A673 (cell line): ENCODE data around the gene ALDH16A1. TPM values are rescaled to one million over a fixed set of nuclear protein-coding genes. Genes with fewer than 3 reads are reported as not detected.

ENCODE experiments used
- BruUV-seq: library from RNA; stranded (reverse); fragments of 400-500 nt; replicated peaks from 2 replicates; lab custom pipeline; 2021; lab: Mats Ljungman, UMichigan
- CTCF ChIA-PET: fragments of 300-600 bp; sonication (Branson Sonifier 250); formaldehyde crosslinking; loops from one replicate; lab custom pipeline; 2022; ENCODE audit warnings: antibody characterized with exemption; lab: Charles Lee
- POLR2A ChIA-PET: fragments of 300-600 bp; sonication (Branson Sonifier 250); formaldehyde crosslinking; loops from one replicate; lab custom pipeline; 2022; ENCODE audit warnings: antibody characterized with exemption; ENCODE audit not compliant: low non-redundant PET; lab: Charles Lee
- DNase-seq: peaks from one replicate; pipeline ENCODE4 v3.0.0-alpha.2; 2015; ENCODE audit warnings: low spot score
- H3K27ac ChIP-seq: fragments of 200-600 bp; sonication (generic); 2 replicates; pipeline ENCODE4 v1.5.1; 2016; ENCODE audit warnings: mixed run types, low read depth, mild to moderate bottlenecking, mixed read lengths, antibody characterized with exemption, low read length; ENCODE audit not compliant: poor library complexity, severe bottlenecking
- H3K27me3 ChIP-seq: fragments of 200-600 bp; sonication (generic); replicated peaks from 2 replicates; pipeline ENCODE4 v1.6.1; 2017; ENCODE audit warnings: mixed run types, low read depth, mild to moderate bottlenecking, mixed read lengths, antibody characterized with exemption, low read length; ENCODE audit not compliant: insufficient read depth, poor library complexity
- H3K36me3 ChIP-seq: fragments of 200-600 bp; sonication (generic); 2 replicates; pipeline ENCODE4 v1.6.1; 2016; ENCODE audit warnings: mixed run types, mild to moderate bottlenecking, mixed read lengths, antibody characterized with exemption, low read length; ENCODE audit not compliant: insufficient read depth, poor library complexity, severe bottlenecking
- H3K4me1 ChIP-seq: fragments of 200-600 bp; sonication (generic); 2 replicates; pipeline ENCODE4 v1.6.1; 2017; ENCODE audit warnings: mixed run types, mild to moderate bottlenecking, mixed read lengths, antibody characterized with exemption, low read length; ENCODE audit not compliant: insufficient read depth, poor library complexity, severe bottlenecking
- H3K4me3 ChIP-seq: fragments of 200-600 bp; sonication (generic); 2 replicates; pipeline ENCODE4 v1.5.1; 2016; ENCODE audit warnings: low read depth, mixed run types, mild to moderate bottlenecking, mixed read lengths, low read length; ENCODE audit not compliant: poor library complexity, severe bottlenecking
- H3K9me3 ChIP-seq: fragments of 200-600 bp; sonication (generic); 2 replicates; pipeline ENCODE4 v1.6.1; 2016; ENCODE audit warnings: mixed run types, low read depth, mild to moderate bottlenecking, mixed read lengths, antibody characterized with exemption, low read length; ENCODE audit not compliant: poor library complexity, severe bottlenecking
- CTCF ChIP-seq: fragments of 300-800, 200-600 bp; sonication (generic); conservative IDR thresholded peaks from 2 replicates; pipeline ENCODE4 v1.5.1; 2017; ENCODE audit warnings: low read depth, mild to moderate bottlenecking, antibody characterized with exemption, low read length, moderate library complexity, mixed read lengths
- EZH2 ChIP-seq: fragments of 200-600 bp; sonication (generic); IDR thresholded peaks from 2 replicates; pipeline ENCODE4 v1.6.1; 2017; ENCODE audit warnings: borderline replicate concordance, low read depth, mild to moderate bottlenecking, mixed read lengths, antibody characterized with exemption, low read length; ENCODE audit not compliant: poor library complexity, severe bottlenecking
- intact Hi-C: fragments of 100-400 bp; cut with micrococcal nuclease; formaldehyde crosslinking; loops from one replicate; pipeline ENCODE4 v1.10.0; 2022; ENCODE audit not compliant: unreplicated experiment
- total RNA-seq: library from RNA; stranded (reverse); gene quantifications from 2 replicates; pipeline ENCODE4 v1.2.3, GENCODE V29; 2021

ALDH16A1 gene
- total RNA-seq, 1 experiment from 2014 or later = 23.2 TPM

DNA sequence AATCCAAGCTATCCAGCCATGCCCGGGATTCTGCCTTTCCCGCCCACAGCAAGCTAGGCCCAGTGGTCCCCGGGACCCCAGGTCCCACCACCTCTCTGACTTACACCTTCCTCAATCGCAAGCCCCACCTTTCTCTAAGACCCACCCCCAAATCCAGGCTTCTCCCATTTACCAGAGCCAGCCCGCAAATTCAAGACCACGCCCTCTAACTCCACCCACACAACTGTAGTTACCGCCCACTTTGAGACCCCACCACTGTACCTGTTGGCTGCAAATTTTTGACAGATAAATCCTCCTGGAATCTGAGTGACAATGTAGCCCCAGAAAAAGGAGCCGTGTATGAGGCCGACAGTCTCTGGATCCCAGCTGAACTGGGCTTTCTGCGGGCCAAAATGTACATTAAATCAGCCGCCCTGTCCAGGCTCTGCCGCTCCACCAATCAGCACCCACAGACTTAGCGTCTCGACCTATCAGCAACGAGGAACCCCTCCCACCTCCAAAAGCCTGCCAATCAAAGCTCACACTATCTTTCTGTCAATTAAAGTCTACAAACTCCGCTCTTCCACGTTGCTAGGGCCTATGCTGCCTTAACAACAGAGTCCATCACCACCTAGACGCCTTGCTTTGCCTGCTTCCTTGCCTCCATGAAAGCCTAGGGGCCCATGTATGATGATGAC, 18.0 kb upstream of the ALDH16A1 start:
- Histone ChIP-seq H3K27ac (no peak overlapping the region), H3K9me3 (no peaks in the 10 kb centered on the region), H3K4me1 (no peaks in the 10 kb centered on the region), H3K4me3 (no peak overlapping the region), H3K36me3 (no peaks in the 10 kb centered on the region), H3K27me3 (peaks cover 24% of the 10 kb centered on the region)
- BruUV-seq = no TSS peak
- CTCF ChIA-PET = no interaction called here
- POLR2A ChIA-PET = no interaction called here
- intact Hi-C loops = no loop called here
- DNase-seq = no peak
- TF ChIP-seq EZH2 (no peak), CTCF (no peak)

- Histone ChIP-seq H3K4me1 (no peaks in the 10 kb centered on the region), H3K27me3 (peaks cover 30% of the 10 kb centered on the region), H3K4me3 (no peak overlapping the region), H3K27ac (no peak overlapping the region), H3K36me3 (no peaks in the 10 kb centered on the region), H3K9me3 (no peaks in the 10 kb centered on the region)
- BruUV-seq = no TSS peak
- ChIA-PET CTCF (no interaction called here), POLR2A (no interaction called here)
- DNase-seq = no peak
- intact Hi-C loops = no loop called here
- TF ChIP-seq EZH2 (no peak), CTCF (no peak)
These were observed 17.4 kb upstream of the ALDH16A1 start for GRCh38 chr19:49435670-49436069.

DNA sequence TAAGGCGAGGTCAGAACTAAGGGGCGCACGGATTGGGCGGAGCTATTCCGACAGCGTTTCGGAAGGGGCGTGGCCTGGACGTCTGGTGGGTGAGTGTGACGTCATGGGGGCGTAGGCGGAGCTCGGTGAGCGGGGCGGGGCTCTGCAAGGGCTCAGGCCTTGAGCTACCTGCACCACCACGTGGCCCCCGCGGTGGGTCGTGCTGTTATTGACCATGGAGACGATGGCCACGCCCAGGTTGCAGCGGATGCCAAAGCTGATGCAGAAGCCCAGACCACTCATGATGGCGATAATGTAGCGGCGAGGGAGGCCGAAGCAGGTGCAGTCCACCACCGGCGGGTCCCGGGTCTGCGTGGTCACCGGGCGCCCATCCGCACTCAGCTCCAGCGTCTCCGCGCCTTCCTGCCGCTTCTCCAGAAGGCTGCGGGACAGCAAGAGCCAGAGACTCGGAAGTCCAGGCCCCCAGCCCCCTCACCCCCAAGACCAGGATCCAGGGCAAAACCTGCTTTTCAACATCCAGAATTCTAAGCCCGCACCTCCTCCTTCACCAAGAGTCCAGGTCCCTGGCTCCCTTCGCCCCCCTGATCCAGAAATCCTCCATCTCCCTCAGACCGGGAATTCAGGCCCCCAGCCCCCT, 16.5 kb upstream of the ALDH16A1 start:
- Histone ChIP-seq H3K4me1 (peaks cover 1% of the 10 kb centered on the region), H3K27ac (no peak overlapping the region), H3K36me3 (no peaks in the 10 kb centered on the region), H3K9me3 (no peaks in the 10 kb centered on the region), H3K4me3 (no peak overlapping the region), H3K27me3 (peaks cover 36% of the 10 kb centered on the region)
- BruUV-seq = no TSS peak
- intact Hi-C loops = no loop called here
- POLR2A ChIA-PET = no interaction called here
- CTCF ChIA-PET = no interaction called here
- TF ChIP-seq CTCF (no peak), EZH2 (no peak)
- no peak for DNase-seq
